ENCODE data around the gene SPEG. TPM values are rescaled to one million over a fixed set of nuclear protein-coding genes. Genes with fewer than 3 reads are reported as not detected.

Gene SPEG
- total RNA-seq, 1 donor from 2014 or later = 5.6 TPM

DNA sequence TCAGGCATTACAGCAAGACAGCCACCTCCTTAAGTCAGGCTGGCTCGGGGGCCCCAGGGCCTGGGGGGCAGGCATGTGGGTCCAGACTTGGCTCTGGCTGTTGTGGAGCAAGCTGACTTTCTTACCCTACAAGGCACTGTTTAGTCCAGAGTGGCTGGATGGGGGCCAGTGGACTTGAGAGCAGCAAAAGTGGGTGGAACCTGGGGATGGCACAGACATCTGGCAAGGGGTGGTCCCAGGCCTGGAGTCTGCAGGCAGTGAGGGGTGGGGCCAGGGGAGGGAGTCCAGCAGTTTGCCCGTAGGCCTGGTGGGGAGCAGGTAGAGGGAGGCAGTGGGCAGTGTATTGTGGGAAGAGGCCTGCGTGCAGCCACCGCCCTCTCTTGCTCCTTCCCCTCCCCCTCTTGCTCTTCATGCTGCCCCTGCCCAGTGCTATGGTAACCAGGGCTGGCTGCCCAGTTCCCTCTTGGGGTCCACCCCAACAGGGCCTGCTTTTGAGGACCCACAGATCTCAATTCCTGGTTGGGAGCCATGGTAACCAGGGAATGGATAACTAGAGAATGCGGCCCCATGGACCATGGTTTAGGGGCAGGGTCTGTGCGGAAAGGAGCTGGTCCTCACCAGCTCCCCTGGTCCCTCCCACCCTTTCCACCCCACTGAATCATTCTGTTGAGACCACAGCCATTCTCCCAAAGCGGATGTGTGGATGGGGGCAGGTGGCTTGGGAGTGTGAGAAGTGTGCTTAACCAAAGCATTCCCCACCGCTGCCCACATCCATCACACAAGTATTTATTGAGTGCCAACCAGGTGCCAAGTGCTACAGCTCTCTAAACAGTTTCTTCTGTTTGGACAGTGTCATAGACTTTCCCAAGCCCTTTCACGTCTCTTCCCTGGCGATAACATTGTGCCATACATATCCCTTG lies 19.3 kb downstream of the SPEG start:
- no peak overlapping the region for H3K4me3 ChIP-seq
- TF ChIP-seq, protein P1, sequence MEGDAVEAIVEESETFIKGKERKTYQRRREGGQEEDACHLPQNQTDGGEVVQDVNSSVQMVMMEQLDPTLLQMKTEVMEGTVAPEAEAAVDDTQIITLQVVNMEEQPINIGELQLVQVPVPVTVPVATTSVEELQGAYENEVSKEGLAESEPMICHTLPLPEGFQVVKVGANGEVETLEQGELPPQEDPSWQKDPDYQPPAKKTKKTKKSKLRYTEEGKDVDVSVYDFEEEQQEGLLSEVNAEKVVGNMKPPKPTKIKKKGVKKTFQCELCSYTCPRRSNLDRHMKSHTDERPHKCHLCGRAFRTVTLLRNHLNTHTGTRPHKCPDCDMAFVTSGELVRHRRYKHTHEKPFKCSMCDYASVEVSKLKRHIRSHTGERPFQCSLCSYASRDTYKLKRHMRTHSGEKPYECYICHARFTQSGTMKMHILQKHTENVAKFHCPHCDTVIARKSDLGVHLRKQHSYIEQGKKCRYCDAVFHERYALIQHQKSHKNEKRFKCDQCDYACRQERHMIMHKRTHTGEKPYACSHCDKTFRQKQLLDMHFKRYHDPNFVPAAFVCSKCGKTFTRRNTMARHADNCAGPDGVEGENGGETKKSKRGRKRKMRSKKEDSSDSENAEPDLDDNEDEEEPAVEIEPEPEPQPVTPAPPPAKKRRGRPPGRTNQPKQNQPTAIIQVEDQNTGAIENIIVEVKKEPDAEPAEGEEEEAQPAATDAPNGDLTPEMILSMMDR (IDR thresholded peaks at IDR 0.05) = no peak
- H3K4me1 ChIP-seq = no peaks in the 10 kb centered on the region
- intact Hi-C loops (cut with DNase I) = no loop called here
- no peaks in the 10 kb centered on the region for H3K36me3 ChIP-seq
- no peaks in the 10 kb centered on the region for H3K9me3 ChIP-seq
- ATAC-seq = no peak
- H3K27me3 ChIP-seq = peaks cover 12% of the 10 kb centered on the region
- peak overlapping the region; percentile 18 for H3K27ac ChIP-seq
- DNase-seq = no peak

DNA sequence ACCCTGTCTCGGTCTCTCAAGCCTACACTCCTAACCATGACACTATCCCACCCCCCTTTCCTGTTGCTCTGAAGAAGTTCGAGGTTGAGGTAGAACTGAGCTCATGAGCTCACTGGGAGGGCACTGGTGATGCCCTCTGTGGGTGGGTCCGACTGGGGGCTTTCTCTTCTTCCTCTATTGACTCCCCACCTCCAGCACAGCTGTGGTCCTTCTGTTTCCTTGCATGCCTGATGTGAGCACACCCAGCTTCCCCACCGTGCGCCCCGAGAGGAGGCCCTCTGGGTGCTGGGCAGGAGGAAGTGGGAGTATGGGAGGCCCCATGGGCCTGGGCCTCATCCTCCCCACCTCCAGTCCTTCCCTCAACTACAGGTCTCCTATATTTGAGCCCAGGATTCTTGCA lies 20.9 kb downstream of the SPEG start:
- H3K36me3 ChIP-seq = no peaks in the 10 kb centered on the region
- H3K9me3 ChIP-seq = no peaks in the 10 kb centered on the region
- intact Hi-C loops (cut with DNase I) = no loop called here
- H3K4me3 ChIP-seq = no peak overlapping the region
- H3K4me1 ChIP-seq = no peaks in the 10 kb centered on the region
- H3K27me3 ChIP-seq = no peaks in the 10 kb centered on the region
- ATAC-seq (no peak), DNase-seq (no peak)
- TF ChIP-seq, protein P1 (IDR thresholded peaks at IDR 0.05) = no peak
- H3K27ac ChIP-seq = no peak overlapping the region

- DNase-seq = no peak
- TF ChIP-seq, protein P1 (IDR thresholded peaks at IDR 0.05) = peak; percentile 6
- no peaks in the 10 kb centered on the region for H3K4me1 ChIP-seq
- H3K27me3 ChIP-seq = no peaks in the 10 kb centered on the region
- no peaks in the 10 kb centered on the region for H3K36me3 ChIP-seq
- ATAC-seq = no peak
- no peaks in the 10 kb centered on the region for H3K9me3 ChIP-seq
- H3K27ac ChIP-seq = no peak overlapping the region
- intact Hi-C loops (cut with DNase I) = no loop called here
- no peak overlapping the region for H3K4me3 ChIP-seq
These were observed 23.2 kb downstream of the SPEG start for GRCh38 chr2:219457784-219458369.

GRCh38 chr2:219458996-219459395 lies 24.4 kb downstream of the SPEG start:
- intact Hi-C loops (cut with DNase I) = no loop called here
- Histone ChIP-seq H3K4me1 (no peaks in the 10 kb centered on the region), H3K27ac (no peak overlapping the region), H3K36me3 (no peaks in the 10 kb centered on the region), H3K27me3 (no peaks in the 10 kb centered on the region), H3K9me3 (no peaks in the 10 kb centered on the region), H3K4me3 (no peak overlapping the region)
- ATAC-seq (no peak), DNase-seq (no peak)
- TF ChIP-seq, protein P1 (IDR thresholded peaks at IDR 0.05) = no peak

DNA sequence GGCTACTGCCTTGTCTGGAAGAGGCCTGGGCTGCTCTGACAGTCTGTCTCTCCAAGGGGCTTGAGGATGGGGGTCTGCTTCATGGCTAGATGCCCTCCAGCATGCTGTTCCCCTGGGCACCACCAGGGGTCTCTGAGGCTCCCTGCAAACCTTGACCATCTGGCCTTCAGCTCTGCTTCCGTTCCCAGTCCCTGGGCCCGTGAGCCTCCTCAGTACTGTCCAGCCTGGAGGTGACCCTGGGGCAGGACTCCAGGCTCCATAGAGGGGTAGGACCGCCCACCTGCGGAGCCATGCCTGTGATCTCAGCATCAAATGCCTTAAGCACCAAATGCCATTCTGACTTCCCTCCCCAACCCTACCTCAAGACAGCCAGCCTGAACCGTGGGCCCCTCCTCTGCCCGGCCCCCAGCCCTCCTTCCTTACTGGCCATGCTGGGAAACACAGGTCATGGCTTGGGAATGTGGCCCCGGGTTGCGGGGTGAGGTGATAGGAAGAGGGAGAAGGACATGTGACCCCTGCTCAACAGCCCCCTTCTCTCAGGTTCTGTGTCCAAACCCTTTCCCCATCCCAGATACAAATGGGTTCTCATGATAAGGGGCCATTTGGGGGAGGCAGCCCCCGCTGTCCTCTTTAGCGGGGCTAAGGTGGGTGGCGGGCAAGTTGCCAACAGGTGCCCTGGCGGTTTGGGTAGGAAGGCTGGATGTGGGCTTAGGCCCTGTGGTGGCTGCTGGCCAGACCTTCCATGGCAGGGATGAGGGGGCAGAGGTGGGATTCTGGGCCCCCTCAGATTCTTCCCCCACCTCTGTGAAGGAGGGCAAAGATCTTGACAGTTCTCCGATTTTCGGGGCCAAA lies 25.0 kb downstream of the SPEG start:
- H3K4me1 ChIP-seq = no peaks in the 10 kb centered on the region
- DNase-seq = no peak

More for the DNA sequence above, 25.0 kb downstream of the SPEG start:
- ATAC-seq = peak; percentile 81
- intact Hi-C loops (cut with DNase I) = no loop called here
- Histone ChIP-seq H3K27me3 (no peaks in the 10 kb centered on the region), H3K27ac (peak overlapping the region; percentile 7), H3K36me3 (no peaks in the 10 kb centered on the region), H3K4me3 (no peak overlapping the region), H3K9me3 (no peaks in the 10 kb centered on the region)
- TF ChIP-seq, protein P1 (IDR thresholded peaks at IDR 0.05) = peak; percentile 91
